ENCODE measurements around the gene SLC15A4. TPM values are rescaled to one million over a fixed set of nuclear protein-coding genes. Genes with fewer than 3 reads are reported as not detected.

SLC15A4 gene
- total and polyA plus RNA-seq, 4 donors: 11.7 to 42.4 (median 31.9) TPM

DNA sequence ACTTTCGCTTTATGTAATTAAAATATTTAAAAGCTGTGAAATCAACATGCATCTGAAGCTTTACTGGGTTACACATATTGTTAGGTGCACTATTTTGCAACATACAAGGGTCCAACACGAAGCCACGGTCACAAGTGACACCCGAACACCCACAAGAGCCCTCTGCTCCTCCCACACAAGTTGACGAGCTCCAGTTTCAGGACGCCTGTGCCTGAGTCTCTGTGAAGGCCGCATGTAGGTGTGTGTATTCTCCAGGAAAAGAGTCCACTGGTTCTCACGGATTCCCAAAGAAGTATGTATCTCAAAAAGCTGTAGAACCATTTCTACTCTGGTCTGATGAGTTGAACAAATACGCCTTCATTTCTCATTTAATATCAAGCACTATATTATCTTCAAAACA lies 12.0 kb downstream of the SLC15A4 start:
- peaks cover 8 to 15% (median 12%) of the 10 kb centered on the region in 4 donors for H3K36me3 ChIP-seq (ENCODE audit: control insufficient read depth in 4 of 4, insufficient read depth in 4 of 4, low read length in 4 of 4)
- TF ChIP-seq, protein P1, sequence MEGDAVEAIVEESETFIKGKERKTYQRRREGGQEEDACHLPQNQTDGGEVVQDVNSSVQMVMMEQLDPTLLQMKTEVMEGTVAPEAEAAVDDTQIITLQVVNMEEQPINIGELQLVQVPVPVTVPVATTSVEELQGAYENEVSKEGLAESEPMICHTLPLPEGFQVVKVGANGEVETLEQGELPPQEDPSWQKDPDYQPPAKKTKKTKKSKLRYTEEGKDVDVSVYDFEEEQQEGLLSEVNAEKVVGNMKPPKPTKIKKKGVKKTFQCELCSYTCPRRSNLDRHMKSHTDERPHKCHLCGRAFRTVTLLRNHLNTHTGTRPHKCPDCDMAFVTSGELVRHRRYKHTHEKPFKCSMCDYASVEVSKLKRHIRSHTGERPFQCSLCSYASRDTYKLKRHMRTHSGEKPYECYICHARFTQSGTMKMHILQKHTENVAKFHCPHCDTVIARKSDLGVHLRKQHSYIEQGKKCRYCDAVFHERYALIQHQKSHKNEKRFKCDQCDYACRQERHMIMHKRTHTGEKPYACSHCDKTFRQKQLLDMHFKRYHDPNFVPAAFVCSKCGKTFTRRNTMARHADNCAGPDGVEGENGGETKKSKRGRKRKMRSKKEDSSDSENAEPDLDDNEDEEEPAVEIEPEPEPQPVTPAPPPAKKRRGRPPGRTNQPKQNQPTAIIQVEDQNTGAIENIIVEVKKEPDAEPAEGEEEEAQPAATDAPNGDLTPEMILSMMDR (IDR thresholded peaks at IDR 0.05; ENCODE audit: control extremely low read depth, extremely low read depth): no peak

DNA sequence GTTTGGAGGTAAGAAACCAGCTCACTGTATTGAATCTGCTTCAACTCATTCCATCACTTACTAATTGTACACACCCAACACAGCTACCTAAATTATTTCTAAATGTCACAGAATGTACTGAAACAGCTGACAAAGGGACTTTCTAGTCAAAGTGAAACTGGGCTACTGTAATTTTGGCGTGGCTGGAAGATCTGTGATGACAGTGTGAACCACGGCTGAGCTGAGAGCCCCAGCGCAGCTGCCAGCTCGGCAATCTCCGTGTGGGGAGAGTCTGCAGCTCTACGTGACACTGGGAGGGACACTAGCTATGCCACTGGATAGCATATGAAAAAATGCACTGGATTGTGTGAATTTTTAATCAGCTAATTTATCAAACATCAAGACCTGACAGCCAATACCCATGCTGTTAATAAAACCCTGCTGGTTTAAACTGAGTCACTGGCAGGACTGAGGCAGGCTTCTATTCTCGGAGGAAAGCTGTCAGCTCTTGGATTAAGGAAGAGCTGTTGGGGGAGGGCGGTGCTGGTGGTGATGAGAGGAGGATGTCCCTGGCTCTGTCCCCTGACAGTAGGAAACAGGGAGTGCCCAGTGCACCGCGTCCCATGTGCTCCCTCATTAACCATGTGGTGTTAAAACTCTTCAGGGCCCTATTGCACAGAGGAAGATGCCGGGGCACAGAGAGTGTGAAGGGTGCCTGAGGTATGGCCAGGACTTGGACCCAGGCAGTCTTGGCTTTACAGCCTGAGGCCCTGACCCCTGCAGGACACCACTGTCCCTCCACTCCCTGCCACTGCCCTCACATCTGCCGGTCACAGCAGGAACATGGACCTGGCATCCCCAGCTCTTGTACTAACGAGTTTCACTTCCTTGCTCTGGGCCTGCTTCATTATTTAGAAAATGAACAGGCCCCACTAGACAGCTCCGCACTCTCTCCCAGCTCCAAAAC lies 13.3 kb downstream of the SLC15A4 start:
- ATAC-seq (ENCODE audit: insufficient read depth, low FRiP score) (peak; percentile 23), DNase-seq (no peak)
- TF ChIP-seq, protein P1 (IDR thresholded peaks at IDR 0.05; ENCODE audit: control extremely low read depth, extremely low read depth): no peak
- Histone ChIP-seq H3K27me3 (ENCODE audit: control insufficient read depth in 3 of 3, insufficient read depth in 3 of 3, low read length in 2 of 3) (no peaks in the 10 kb centered on the region), H3K36me3 (ENCODE audit: control insufficient read depth in 4 of 4, insufficient read depth in 4 of 4, low read length in 4 of 4) (peaks cover 8 to 16% (median 12%) of the 10 kb centered on the region in 4 donors), H3K9ac (ENCODE audit: insufficient read depth in 1 of 2, low read length in 2 of 2) (no peak overlapping the region), H3K27ac (ENCODE audit: low read depth in 1 of 2, low read length in 1 of 2) (peak overlapping the region; percentile 5 to 84), H3K9me3 (ENCODE audit: control insufficient read depth in 4 of 4, insufficient read depth in 3 of 4, low read length in 3 of 4) (no peaks in the 10 kb centered on the region), H3K4me1 (ENCODE audit: control insufficient read depth in 5 of 5, insufficient read depth in 5 of 5, low read length in 5 of 5) (peaks cover 0 to 7% (median 0%) of the 10 kb centered on the region in 5 donors), H3K4me3 (no peak overlapping the region)
- 67 to 68% methylated on average over 14 of the region's 14 CpGs for WGBS, 2 donors

More for the DNA sequence above, 12.0 kb downstream of the SLC15A4 start:
- ATAC-seq (ENCODE audit: insufficient read depth, low FRiP score) (no peak), DNase-seq (no peak)
- 84 to 87% methylated on average over 9 of the region's 9 CpGs for WGBS, 2 donors
- Histone ChIP-seq H3K27ac (ENCODE audit: low read depth in 1 of 2, low read length in 1 of 2) (no peak overlapping the region), H3K4me3 (no peak overlapping the region), H3K9me3 (ENCODE audit: control insufficient read depth in 4 of 4, insufficient read depth in 3 of 4, low read length in 3 of 4) (no peaks in the 10 kb centered on the region), H3K27me3 (ENCODE audit: control insufficient read depth in 3 of 3, insufficient read depth in 3 of 3, low read length in 2 of 3) (no peaks in the 10 kb centered on the region), H3K9ac (ENCODE audit: insufficient read depth in 1 of 2, low read length in 2 of 2) (no peak overlapping the region), H3K4me1 (ENCODE audit: control insufficient read depth in 5 of 5, insufficient read depth in 5 of 5, low read length in 5 of 5) (peaks cover 0 to 11% (median 0%) of the 10 kb centered on the region in 5 donors)

DNA sequence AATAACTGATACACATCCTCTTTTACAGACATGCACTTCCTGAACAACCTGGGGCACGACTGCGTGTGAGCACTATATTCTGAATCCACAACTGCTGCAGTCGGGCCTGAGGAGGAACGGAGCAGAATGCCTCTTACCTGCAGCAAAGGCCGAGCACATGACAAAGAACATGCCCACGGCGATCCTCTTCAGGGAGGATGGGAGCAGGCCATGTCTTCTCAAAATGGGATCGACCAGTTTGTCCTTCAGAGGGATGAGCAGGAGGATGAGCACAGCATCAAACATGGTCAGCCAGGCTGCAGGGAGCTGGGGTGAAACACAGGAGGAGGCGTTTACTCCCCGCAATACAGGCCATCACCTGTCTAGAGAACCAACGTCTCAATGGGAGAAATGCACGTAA lies 15.1 kb downstream of the SLC15A4 start:
- peaks cover 3 to 27% (median 14%) of the 10 kb centered on the region in 4 donors for H3K36me3 ChIP-seq (ENCODE audit: control insufficient read depth in 4 of 4, insufficient read depth in 4 of 4, low read length in 4 of 4)
- no peak for DNase-seq
- TF ChIP-seq, protein P1 (IDR thresholded peaks at IDR 0.05; ENCODE audit: control extremely low read depth, extremely low read depth): no peak

More for the DNA sequence above, 15.1 kb downstream of the SLC15A4 start:
- H3K4me1 ChIP-seq (ENCODE audit: control insufficient read depth in 5 of 5, insufficient read depth in 5 of 5, low read length in 5 of 5): peaks cover 0 to 7% (median 0%) of the 10 kb centered on the region in 5 donors
- no peaks in the 10 kb centered on the region for H3K27me3 ChIP-seq (ENCODE audit: control insufficient read depth in 3 of 3, insufficient read depth in 3 of 3, low read length in 2 of 3)
- peaks cover 0 to 3% (median 1%) of the 10 kb centered on the region in 4 donors for H3K9me3 ChIP-seq (ENCODE audit: control insufficient read depth in 4 of 4, insufficient read depth in 3 of 4, low read length in 3 of 4)
- ATAC-seq (ENCODE audit: insufficient read depth, low FRiP score): no peak
- WGBS, 2 donors: 84 to 89% methylated on average over 12 of the region's 12 CpGs
- no peak overlapping the region for H3K4me3 ChIP-seq
- no peak overlapping the region for H3K9ac ChIP-seq (ENCODE audit: insufficient read depth in 1 of 2, low read length in 2 of 2)
- no peak overlapping the region for H3K27ac ChIP-seq (ENCODE audit: low read depth in 1 of 2, low read length in 1 of 2)

Data from lung (tissue), 12 donors.